ENCODE measurements around the gene PLA2G12B.
"Not testable (repeated sequence)": the region's sequence is repeated elsewhere in the genome, so short reads cannot be mapped to it uniquely, and the experiment has no call there.

The PLA2G12B gene

GRCh38 chr10:72943498-72944234 lies 10.9 kb downstream of the PLA2G12B start:
- DNase-seq (ENCODE audit: extremely low read depth in 1 of 2, low read depth in 1 of 2), result no peak

DNA sequence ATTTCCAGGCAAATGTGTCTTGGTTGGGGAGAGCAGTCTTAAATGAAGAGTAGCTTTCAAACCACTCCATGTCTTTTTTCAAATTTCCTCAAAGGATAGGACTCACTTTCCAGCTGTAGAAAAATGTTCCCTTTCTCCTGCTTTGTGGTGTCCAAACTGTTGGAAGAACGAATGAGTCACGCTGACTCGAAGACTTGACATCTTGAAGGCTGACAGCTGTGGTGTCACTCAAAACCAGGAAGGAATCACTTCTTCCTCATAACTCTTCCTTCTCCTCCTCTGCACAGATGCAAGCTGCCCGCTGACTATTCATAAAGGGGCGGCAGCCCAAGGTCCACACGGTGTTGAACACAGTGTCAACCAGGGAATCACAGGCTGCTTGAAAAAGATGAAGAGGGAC lies 19.2 kb downstream of the PLA2G12B start:
- no peak for DNase-seq (ENCODE audit: extremely low read depth in 1 of 2, low read depth in 1 of 2)

- DNase-seq (ENCODE audit: extremely low read depth in 1 of 2, low read depth in 1 of 2), result no peak
These were observed 22.2 kb downstream of the PLA2G12B start for GRCh38 chr10:72932259-72933015.

- DNase-seq (ENCODE audit: extremely low read depth in 1 of 2, low read depth in 1 of 2), result no peak
These were observed 24.3 kb downstream of the PLA2G12B start for GRCh38 chr10:72930276-72930675.

DNA sequence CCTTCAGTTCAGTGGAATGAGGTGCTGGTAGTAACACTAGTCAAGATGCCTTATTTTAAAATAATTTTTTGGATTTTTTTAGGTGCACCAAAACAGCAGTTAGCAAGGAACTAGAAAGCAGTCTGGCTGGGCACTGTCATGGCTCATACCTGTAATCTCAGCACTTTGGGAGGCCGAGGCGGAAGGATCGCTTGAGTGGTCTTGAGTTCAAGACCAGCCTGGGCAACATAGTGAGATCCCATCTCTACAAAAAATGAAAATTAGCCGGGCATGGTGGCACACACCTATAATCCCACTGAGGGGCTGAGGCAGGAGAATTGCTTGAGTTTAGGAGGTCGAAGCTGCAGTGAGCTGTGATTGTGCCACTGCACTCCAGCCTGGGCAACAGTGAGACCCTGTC lies 25.8 kb downstream of the PLA2G12B start:
- no peak for DNase-seq (ENCODE audit: extremely low read depth in 1 of 2, low read depth in 1 of 2)

DNA sequence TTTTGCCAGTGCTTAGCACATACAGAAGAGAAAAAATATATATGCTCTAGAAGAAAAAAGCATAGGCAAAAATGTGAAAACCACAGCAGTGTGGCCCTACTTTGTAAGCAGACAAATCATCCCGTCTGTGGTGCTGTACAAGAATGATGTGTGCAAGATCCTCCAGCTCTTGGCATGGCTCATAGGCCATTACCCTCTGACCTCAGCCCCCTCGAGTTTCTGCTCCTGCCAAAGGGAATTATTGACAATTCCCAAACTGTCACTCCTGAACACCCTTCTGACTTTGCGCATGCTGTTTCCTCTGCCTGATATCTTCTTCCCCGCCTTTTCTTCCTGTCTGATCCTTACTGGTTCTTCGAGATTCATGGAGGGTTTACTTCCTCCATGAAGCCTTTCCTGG lies 27.1 kb downstream of the PLA2G12B start:
- no peak for DNase-seq (ENCODE audit: extremely low read depth in 1 of 2, low read depth in 1 of 2)

DNA sequence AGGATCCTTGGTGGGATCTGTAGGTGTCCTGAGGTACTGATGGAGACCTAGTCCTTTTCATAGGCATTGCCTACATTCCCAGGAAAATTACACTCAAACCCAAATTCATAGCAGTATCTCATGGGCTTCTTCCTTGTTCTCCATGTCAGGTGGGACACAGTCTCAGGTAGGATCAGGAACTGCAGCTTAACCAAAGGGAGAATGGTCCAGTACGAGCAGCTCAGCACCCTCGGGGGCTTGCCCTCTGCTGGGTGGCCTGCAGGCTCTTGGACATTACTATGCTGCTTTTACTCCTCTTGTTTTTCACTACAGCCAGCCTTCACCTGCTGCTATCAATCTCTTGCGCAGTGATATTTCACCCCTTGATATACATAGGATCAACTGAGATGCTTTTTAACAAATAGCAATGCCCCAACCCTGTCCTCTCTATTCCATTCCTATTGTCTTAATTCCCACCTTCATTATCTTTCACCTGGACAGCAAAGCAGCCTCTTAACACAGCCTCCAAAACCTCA lies 28.6 kb downstream of the PLA2G12B start:
- DNase-seq (ENCODE audit: extremely low read depth in 1 of 2, low read depth in 1 of 2), result no peak

DNA sequence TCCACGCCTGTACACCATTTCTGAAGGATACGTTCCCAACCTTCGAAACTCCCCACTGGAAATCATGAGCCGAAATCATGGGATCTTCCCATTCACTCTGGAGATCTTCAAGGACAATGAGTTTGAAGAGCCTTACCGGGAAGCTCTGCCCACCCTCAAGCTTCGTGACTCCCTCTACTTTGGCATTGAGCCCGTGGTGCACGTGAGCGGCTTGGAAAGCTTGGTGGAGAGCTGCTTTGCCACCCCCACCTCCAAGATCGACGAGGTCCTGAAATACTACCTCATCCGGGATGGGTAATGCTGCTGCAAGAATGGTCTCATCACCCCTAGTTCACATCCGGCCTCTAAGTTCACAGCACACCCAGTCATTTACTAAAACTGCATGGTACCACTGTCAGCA lies 30.3 kb downstream of the PLA2G12B start:
- no peak for DNase-seq (ENCODE audit: extremely low read depth in 1 of 2, low read depth in 1 of 2)

GRCh38 chr10:72921147-72921683 lies 33.4 kb downstream of the PLA2G12B start:
- DNase-seq (ENCODE audit: extremely low read depth in 1 of 2, low read depth in 1 of 2), result not testable (repeated sequence)

DNA sequence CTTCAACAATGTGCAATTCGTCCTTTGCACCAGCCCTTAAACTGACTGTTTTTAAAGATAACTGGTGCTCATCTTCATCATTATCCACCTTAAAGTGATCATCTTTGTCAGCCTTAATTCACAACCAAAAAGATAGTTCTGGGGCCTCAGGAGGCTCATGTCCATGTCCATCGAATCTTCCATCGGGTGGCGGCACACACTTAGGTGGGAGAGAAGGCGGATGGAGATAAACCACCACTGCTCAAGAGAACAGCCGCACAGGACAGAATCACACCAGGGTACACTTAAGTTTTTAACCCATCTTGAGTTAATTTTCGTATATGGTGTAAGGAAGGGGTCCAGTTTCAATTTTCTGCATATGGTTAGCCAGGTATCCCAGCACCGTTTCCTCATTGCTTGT lies 36.3 kb downstream of the PLA2G12B start:
- no peak for DNase-seq (ENCODE audit: extremely low read depth in 1 of 2, low read depth in 1 of 2)

DNA sequence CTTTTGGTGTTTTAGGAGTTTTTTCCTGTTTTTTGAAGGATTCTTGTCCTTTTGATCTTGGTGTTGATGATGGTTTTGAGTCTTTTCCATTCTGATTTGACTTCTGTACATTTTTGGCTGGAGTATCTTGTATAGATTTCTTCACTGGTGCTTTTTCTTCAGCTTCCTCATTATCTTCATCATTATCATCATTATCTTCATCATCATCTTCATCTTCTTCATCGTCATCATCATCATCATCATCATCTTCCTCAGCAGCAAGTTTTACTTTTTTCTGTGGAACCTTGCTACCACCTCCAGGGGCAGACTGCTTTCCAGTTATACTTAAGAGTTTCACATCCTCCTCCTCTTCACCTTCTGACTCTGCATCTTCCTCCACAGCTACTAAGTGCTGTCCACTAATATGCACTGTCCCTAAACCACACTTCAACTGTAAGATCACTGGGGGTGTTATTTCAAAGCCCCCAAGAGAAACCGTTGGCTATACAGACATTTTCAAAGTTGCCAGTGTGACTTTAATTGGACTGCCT lies 36.7 kb downstream of the PLA2G12B start:
- not testable (repeated sequence) for DNase-seq (ENCODE audit: extremely low read depth in 1 of 2, low read depth in 1 of 2)

DNA sequence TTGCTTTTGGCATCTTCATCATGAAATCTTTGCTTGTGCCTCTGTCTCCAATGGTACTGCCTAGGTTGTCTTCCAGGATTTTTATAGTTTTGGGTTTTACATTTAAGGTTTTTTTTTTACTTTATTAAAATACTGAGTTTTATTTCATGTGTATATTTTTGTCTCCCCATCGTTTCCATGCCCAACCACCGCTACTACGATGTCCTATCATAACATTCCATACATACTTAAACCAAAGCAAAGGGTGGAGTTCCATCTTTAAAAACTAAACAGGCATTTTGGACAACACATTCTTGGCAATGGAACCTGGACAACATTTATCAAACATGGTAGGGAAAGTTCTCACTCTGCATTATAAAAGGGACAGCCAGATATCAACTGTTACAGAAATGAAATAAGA lies 37.4 kb downstream of the PLA2G12B start:
- not testable (repeated sequence) for DNase-seq (ENCODE audit: extremely low read depth in 1 of 2, low read depth in 1 of 2)

- no peak for DNase-seq (ENCODE audit: extremely low read depth in 1 of 2, low read depth in 1 of 2)
These were observed 41.3 kb downstream of the PLA2G12B start for GRCh38 chr10:72913287-72913686.

DNA sequence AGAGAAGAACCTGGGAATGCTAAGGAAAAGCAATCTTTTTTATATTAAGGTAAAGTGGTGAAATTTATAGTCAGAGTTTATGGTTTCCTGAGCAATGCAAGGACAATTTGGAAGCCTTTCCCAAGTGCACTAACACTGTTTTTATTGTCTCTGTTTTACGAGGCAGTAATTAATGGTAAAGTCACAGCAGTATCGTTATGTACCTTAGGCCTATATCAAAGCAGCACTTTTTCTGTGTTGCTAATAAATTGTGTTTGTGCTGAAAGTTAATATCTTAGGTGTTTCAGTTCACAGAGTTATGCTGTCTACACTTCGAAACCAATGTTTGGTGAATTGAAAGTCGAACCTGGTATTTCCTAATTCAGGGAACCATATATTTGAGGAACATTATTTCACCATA lies 41.9 kb downstream of the PLA2G12B start:
- no peak for DNase-seq (ENCODE audit: extremely low read depth in 1 of 2, low read depth in 1 of 2)

DNA sequence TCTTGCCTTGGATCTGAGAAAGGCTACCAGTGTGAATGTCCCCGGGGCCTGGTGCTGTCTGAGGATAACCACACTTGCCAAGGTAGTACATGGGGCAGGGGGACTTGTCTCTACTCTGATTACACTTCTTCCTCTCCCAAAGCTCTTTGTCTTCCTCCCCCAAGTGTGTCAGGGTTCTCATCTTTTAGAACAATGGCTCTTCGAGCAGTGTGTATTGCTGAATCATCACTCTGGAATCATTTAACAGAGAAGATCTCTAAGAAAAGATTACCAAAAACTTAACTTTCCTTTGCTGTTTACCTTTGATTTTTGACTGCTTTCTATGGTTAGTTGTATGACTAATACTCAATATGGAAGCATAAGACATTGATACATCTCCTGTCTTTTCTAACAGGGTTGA lies 42.8 kb downstream of the PLA2G12B start:
- DNase-seq (ENCODE audit: extremely low read depth in 1 of 2, low read depth in 1 of 2), result no peak

DNA sequence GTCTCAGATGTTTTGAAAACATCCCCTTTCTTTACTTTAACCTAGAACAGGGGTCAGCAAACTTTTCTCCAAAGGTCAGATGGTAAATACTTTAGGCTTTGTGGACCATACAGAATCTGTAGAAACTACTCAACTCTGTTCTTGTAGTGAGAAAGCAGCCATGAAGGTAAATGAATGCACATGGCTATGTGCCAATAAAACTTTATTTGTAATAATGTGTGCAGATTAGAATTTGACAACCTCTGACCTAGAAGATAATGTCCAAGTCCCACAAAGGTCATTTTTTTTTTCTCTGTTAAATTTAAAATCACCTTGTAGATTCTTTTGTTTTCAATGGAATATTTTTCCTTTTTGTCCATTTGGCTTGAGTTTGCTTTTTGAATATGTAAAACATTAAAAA lies 43.9 kb downstream of the PLA2G12B start:
- DNase-seq (ENCODE audit: extremely low read depth in 1 of 2, low read depth in 1 of 2), result no peak

DNA sequence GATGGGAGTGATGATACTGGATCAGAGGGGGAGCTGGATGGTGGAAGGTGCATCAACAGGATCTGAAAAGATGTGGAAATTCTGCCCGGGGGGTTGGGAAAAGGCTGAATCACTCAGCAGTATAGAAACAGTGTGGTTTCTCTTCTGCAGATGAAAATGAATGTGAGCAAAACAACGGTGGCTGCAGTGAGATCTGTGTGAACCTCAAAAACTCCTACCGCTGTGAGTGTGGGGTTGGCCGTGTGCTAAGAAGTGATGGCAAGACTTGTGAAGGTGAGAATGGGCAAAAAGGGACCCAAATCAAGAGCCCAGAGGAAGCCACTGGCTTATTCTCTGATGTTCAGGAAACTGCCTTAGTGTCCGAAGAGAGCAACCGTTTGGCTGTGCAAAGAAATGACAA lies 48.2 kb downstream of the PLA2G12B start:
- DNase-seq (ENCODE audit: extremely low read depth in 1 of 2, low read depth in 1 of 2), result no peak

- no peak for DNase-seq (ENCODE audit: extremely low read depth in 1 of 2, low read depth in 1 of 2)
These were observed 49.8 kb downstream of the PLA2G12B start for GRCh38 chr10:72904806-72905205.

- not testable (repeated sequence) for DNase-seq (ENCODE audit: extremely low read depth in 1 of 2, low read depth in 1 of 2)
These were observed 50.6 kb downstream of the PLA2G12B start for GRCh38 chr10:72903941-72904446.

DNA sequence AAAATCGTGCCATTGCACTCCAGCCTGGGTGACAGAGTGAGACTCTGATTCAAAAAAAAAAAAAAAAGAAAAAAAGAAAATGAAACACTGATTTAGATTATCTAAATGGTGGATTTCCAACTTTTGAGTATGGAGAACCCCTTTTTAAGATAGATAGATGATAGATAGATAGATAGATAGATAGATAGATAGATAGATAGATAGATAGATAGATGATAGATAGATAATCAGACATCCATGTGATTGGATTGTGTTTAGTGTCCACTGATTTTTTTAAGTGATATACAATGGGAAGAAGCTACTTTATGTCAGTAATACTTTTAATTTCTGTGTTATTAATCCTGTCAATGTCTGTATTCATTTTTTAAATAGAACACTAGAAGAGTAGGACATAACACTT lies 55.1 kb downstream of the PLA2G12B start:
- DNase-seq (ENCODE audit: extremely low read depth in 1 of 2, low read depth in 1 of 2), result no peak

GRCh38 chr10:72898616-72899015 lies 56.0 kb downstream of the PLA2G12B start:
- no peak for DNase-seq (ENCODE audit: extremely low read depth in 1 of 2, low read depth in 1 of 2)

Measured in stimulated activated CD8-positive, alpha-beta memory T cell treated with anti-CD3 and anti-CD28 coated beads, Interleukin-7, amount 100 ng/mL, for 48 hours (primary cell).